ENCODE results near the gene CARS1.
A peak's percentile ranks its signal among the peaks of the same experiment; 100 is the strongest.

DNA sequence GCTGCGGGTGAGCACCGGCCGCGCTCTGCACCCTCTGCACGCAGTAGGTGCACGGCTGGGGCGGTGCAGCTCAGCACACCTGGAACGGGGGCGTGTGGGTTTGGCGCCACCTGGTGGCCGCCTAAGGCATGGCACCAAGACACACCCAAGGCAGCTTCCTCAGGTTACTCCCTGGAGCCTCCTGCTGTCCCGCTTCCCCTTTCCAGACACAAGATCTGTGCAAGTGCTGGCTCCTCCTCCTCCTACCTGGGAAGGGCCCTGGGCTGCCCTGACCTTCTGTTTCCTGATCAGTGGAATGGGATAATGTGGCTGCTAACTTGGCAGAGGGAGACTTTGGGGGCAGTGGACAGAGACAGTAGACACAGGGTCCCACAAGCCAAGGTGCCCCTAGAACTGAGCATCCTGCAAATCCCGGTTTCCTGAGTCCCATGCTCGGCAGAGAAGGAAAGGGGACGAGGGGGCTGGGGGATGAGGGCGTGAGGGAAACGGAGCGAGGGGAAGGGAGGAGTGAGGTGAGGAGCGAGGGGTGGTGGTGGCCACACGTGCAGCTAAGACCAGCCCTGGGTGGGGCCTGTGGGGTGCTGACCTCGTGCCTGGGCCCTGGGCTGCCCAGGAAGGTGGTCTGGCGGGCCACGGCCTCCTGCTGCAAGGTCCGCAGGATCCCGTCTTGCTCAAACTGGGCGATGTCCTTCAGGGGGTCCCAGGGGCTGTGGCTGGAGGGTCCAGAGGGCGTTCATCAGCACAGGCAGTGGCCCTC lies 34.8 kb upstream of the CARS1 start:
- TF ChIP-seq, protein P1, sequence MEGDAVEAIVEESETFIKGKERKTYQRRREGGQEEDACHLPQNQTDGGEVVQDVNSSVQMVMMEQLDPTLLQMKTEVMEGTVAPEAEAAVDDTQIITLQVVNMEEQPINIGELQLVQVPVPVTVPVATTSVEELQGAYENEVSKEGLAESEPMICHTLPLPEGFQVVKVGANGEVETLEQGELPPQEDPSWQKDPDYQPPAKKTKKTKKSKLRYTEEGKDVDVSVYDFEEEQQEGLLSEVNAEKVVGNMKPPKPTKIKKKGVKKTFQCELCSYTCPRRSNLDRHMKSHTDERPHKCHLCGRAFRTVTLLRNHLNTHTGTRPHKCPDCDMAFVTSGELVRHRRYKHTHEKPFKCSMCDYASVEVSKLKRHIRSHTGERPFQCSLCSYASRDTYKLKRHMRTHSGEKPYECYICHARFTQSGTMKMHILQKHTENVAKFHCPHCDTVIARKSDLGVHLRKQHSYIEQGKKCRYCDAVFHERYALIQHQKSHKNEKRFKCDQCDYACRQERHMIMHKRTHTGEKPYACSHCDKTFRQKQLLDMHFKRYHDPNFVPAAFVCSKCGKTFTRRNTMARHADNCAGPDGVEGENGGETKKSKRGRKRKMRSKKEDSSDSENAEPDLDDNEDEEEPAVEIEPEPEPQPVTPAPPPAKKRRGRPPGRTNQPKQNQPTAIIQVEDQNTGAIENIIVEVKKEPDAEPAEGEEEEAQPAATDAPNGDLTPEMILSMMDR (IDR thresholded peaks at IDR 0.05) = peak; percentile 97 to 99 (median 98)
- peak in 1 of 2 donors; percentile 26 for TF ChIP-seq EP300 (IDR thresholded peaks at IDR 0.05)

Measured in tibial nerve (tissue), 4 donors.